Osteoblast (primary cell): ENCODE data around the gene CACNB2. TPM values are rescaled to one million over a fixed set of nuclear protein-coding genes. Genes with fewer than 3 reads are reported as not detected.
A peak's percentile ranks its signal among the peaks of the same experiment; 100 is the strongest.

ENCODE experiments used
- DNase-seq: peaks from one replicate; pipeline ENCODE4 v3.0.0; 2011; ENCODE audit warnings: low spot score, mixed read lengths; ENCODE audit not compliant: insufficient read length; ENCODE audit errors: missing footprints
- H2AFZ ChIP-seq: 2 replicates; pipeline ENCODE4 v1.6.0; 2011; ENCODE audit warnings: mild to moderate bottlenecking, low read length
- H3K27ac ChIP-seq: 2 replicates; pipeline ENCODE4 v1.5.1; 2011; ENCODE audit warnings: mild to moderate bottlenecking, low read depth, low read length, moderate library complexity
- H3K27me3 ChIP-seq: 2 replicates; pipeline ENCODE4 v1.6.0; 2012; ENCODE audit warnings: mild to moderate bottlenecking, control low read depth, inconsistent platforms, low read length, moderate library complexity; ENCODE audit not compliant: insufficient read depth
- H3K36me3 ChIP-seq: 2 replicates; pipeline ENCODE4 v1.5.1; 2011; ENCODE audit warnings: mild to moderate bottlenecking, low read length, control low read depth, moderate library complexity; ENCODE audit not compliant: insufficient read depth
- H3K4me1 ChIP-seq: 2 replicates; pipeline ENCODE4 v1.5.1; 2011; ENCODE audit warnings: mild to moderate bottlenecking, low read length, control low read depth, moderate library complexity; ENCODE audit not compliant: insufficient read depth
- H3K4me2 ChIP-seq: 2 replicates; pipeline ENCODE4 v1.6.0; 2011; ENCODE audit warnings: mild to moderate bottlenecking, low read length; ENCODE audit not compliant: insufficient read depth
- H3K4me3 ChIP-seq: fragments of 200-600 bp; sonication (generic); 3 replicates; pipeline ENCODE4 v1.5.1; 2012; ENCODE audit warnings: mild to moderate bottlenecking, low read length, inconsistent platforms; ENCODE audit not compliant: insufficient read depth
- H3K79me2 ChIP-seq: 2 replicates; pipeline ENCODE4 v1.6.0; 2012; ENCODE audit warnings: mild to moderate bottlenecking, low read length, control low read depth, inconsistent platforms; ENCODE audit not compliant: insufficient read depth
- H3K9me3 ChIP-seq: 2 replicates; pipeline ENCODE4 v1.5.1; 2011; ENCODE audit warnings: low read depth, low read length, control low read depth
- H4K20me1 ChIP-seq: 2 replicates; pipeline ENCODE4 v1.6.0; 2012; ENCODE audit warnings: mild to moderate bottlenecking, low read length, control low read depth; ENCODE audit not compliant: insufficient read depth
- total RNA-seq: library from RNA; depleted of rRNA; stranded (reverse); fragments of >200 nt; gene quantifications from 2 replicates; pipeline ENCODE4 v1.2.3, GENCODE V29; 2012
- TF ChIP-seq, protein P1 (sequence below): IDR thresholded peaks from 2 replicates; pipeline ENCODE4 v1.5.1; 2011; ENCODE audit warnings: mild to moderate bottlenecking, low read depth, low read length, moderate library complexity; ENCODE audit errors: extremely low read depth

The CACNB2 gene
- total RNA-seq, 1 donor: under 0.01 TPM

DNA sequence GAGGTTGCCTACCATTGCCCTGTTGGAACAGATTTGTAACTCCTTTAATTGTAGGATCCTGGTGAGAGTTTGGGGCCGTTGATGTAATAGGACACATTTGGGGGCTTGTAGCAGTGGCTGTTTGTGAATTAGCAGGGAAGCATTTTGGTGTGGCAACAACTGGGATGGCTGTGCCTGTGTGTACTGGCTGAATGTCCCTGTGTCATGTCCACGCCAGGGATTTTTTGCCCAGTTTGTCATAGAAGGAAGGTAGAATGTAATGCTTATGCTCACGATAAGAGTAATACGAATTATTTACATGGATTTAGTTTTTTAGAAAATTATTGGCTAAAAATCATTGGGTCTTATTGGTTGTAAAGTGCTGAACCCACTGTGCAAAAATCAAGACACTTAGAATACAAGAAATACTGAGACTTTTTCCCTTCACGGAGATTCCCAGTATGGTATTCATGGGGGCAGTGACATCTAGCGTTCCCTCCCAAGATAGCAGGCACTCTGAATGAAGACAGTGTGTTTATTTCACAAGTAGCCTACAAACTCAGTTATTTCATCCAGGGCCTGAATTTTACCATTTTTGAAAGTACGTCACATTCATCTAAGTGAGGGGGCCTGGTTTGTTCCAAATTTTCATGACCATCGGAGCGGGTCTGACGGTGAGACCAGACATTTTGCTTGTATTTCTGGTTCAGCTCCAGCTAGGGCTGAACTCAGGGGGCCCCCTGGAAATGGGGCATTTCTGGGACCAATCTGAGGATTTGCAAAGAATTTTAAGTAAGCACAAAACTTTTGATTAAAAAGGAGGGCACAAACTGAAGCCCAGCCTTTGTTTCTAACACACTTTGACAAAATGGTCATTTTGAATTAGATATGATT, 74.7 kb downstream of the CACNB2 start:
- H3K4me2 ChIP-seq: no peak overlapping the region
- peak; percentile 32 for DNase-seq
- H3K27me3 ChIP-seq: peaks cover 4% of the 10 kb centered on the region
- H4K20me1 ChIP-seq: no peaks in the 10 kb centered on the region
- no peak overlapping the region for H3K27ac ChIP-seq
- no peaks in the 10 kb centered on the region for H3K9me3 ChIP-seq
- H3K79me2 ChIP-seq: no peaks in the 10 kb centered on the region
- no peak overlapping the region for H2AFZ ChIP-seq
- TF ChIP-seq, protein P1, sequence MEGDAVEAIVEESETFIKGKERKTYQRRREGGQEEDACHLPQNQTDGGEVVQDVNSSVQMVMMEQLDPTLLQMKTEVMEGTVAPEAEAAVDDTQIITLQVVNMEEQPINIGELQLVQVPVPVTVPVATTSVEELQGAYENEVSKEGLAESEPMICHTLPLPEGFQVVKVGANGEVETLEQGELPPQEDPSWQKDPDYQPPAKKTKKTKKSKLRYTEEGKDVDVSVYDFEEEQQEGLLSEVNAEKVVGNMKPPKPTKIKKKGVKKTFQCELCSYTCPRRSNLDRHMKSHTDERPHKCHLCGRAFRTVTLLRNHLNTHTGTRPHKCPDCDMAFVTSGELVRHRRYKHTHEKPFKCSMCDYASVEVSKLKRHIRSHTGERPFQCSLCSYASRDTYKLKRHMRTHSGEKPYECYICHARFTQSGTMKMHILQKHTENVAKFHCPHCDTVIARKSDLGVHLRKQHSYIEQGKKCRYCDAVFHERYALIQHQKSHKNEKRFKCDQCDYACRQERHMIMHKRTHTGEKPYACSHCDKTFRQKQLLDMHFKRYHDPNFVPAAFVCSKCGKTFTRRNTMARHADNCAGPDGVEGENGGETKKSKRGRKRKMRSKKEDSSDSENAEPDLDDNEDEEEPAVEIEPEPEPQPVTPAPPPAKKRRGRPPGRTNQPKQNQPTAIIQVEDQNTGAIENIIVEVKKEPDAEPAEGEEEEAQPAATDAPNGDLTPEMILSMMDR: peak; percentile 90
- no peaks in the 10 kb centered on the region for H3K36me3 ChIP-seq
- H3K4me1 ChIP-seq: no peaks in the 10 kb centered on the region
- H3K4me3 ChIP-seq: no peak overlapping the region

DNA sequence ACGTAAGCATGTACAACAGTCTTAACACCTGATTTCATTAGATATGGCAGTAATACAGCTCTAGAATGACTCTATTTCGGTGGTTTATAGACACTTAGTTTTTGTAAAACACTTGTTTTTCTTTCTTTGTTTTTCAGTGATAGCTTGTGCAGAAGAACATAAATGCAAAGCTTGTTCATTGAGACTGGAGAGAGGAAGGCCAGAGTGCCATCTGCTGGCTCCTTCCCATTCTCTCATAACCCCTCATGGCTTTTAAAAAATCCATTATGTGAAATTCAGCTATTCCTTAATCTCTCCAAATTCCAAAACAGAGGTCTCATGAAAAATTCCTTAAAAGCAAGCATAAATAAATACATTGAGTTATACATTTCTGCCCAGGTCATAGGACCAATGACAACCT, 76.3 kb downstream of the CACNB2 start:
- Histone ChIP-seq H4K20me1 (no peaks in the 10 kb centered on the region), H2AFZ (no peak overlapping the region), H3K79me2 (no peaks in the 10 kb centered on the region), H3K4me1 (no peaks in the 10 kb centered on the region), H3K27me3 (no peaks in the 10 kb centered on the region), H3K4me3 (no peak overlapping the region), H3K36me3 (no peaks in the 10 kb centered on the region), H3K27ac (no peak overlapping the region), H3K4me2 (no peak overlapping the region), H3K9me3 (no peaks in the 10 kb centered on the region)
- peak; percentile 36 for DNase-seq
- TF ChIP-seq, protein P1: peak; percentile 66

DNA sequence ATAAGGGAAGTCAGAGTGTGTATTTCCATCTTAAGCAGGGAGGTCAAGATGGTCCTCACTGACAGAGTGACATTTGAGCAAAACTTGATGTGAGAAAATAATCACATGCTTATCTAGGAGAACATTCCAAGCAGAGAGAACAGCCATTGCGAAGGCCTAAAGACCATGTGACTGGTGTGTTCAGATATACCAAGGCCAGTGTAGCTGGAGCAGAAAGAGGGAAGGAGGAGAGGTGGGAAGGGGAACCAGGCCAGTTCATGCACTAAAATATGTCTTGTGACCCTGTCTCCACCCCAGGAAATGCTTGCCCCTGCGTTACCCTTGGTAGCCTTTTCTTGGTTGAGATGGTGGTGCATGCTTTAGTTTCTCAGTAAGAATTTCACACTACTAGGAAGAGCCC, 77.4 kb downstream of the CACNB2 start:
- no peak overlapping the region for H3K4me3 ChIP-seq
- no peaks in the 10 kb centered on the region for H3K79me2 ChIP-seq
- H3K27ac ChIP-seq: no peak overlapping the region
- no peak overlapping the region for H3K4me2 ChIP-seq
- DNase-seq: no peak
- H3K4me1 ChIP-seq: no peaks in the 10 kb centered on the region
- no peaks in the 10 kb centered on the region for H4K20me1 ChIP-seq
- H3K36me3 ChIP-seq: no peaks in the 10 kb centered on the region
- H3K27me3 ChIP-seq: no peaks in the 10 kb centered on the region
- no peak overlapping the region for H2AFZ ChIP-seq
- TF ChIP-seq, protein P1: no peak
- no peaks in the 10 kb centered on the region for H3K9me3 ChIP-seq

DNA sequence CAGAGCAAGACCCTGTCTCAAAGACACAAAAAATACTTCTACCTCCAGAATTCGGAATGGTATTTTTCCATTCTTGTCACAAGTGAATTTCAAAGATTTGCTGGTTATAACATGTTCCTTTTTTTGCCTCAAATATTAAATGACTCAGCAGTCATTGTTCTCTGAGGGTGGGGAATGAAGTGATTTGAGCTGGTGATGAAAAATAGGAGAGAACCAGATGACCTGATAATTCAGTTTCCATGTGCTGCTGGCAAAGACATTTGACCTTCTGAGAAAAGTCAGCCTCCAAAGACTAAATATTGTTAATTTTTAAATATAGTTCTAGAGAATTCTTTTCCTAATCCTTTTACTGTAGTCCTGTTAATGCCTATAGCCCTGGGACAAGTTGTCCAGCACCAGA, 78.9 kb downstream of the CACNB2 start:
- DNase-seq: no peak
- Histone ChIP-seq H3K36me3 (no peaks in the 10 kb centered on the region), H3K27ac (no peak overlapping the region), H3K4me1 (peaks cover 6% of the 10 kb centered on the region), H3K4me3 (no peak overlapping the region), H3K9me3 (no peaks in the 10 kb centered on the region), H4K20me1 (no peaks in the 10 kb centered on the region), H3K79me2 (no peaks in the 10 kb centered on the region), H3K4me2 (no peak overlapping the region), H2AFZ (no peak overlapping the region), H3K27me3 (no peaks in the 10 kb centered on the region)
- TF ChIP-seq, protein P1: no peak
